ENCODE measurements around the gene DAPL1. TPM values are rescaled to one million over a fixed set of nuclear protein-coding genes. Genes with fewer than 3 reads are reported as not detected.

The DAPL1 gene
- total RNA-seq, 1 donor, result not detected

GRCh38 chr2:158783923-158784322 is 11.2 kb upstream of the DAPL1 start:
- DNase-seq (ENCODE audit: low read depth), result no peak
- TF ChIP-seq CTCF (IDR thresholded peaks at IDR 0.05; ENCODE audit: insufficient read depth, low read depth, low read length), result no peak
- H3K4me3 ChIP-seq (ENCODE audit: low read depth, low read length), result no peak overlapping the region

GRCh38 chr2:158786897-158787296 is 8.2 kb upstream of the DAPL1 start:
- no peak for DNase-seq (ENCODE audit: low read depth)
- no peak overlapping the region for H3K4me3 ChIP-seq (ENCODE audit: low read depth, low read length)
- TF ChIP-seq CTCF (IDR thresholded peaks at IDR 0.05; ENCODE audit: insufficient read depth, low read depth, low read length), result no peak

GRCh38 chr2:158788951-158789350 is 6.2 kb upstream of the DAPL1 start:
- no peak for TF ChIP-seq CTCF (IDR thresholded peaks at IDR 0.05; ENCODE audit: insufficient read depth, low read depth, low read length)
- H3K4me3 ChIP-seq (ENCODE audit: low read depth, low read length), result no peak overlapping the region
- no peak for DNase-seq (ENCODE audit: low read depth)

GRCh38 chr2:158796652-158797051 is 1.5 kb downstream of the DAPL1 start:
- TF ChIP-seq CTCF (IDR thresholded peaks at IDR 0.05; ENCODE audit: insufficient read depth, low read depth, low read length), result no peak
- no peak for DNase-seq (ENCODE audit: low read depth)
- H3K4me3 ChIP-seq (ENCODE audit: low read depth, low read length), result no peak overlapping the region

GRCh38 chr2:158797963-158798700 is 3.0 kb downstream of the DAPL1 start:
- H3K4me3 ChIP-seq (ENCODE audit: low read depth, low read length), result no peak overlapping the region
- DNase-seq (ENCODE audit: low read depth), result no peak
- no peak for TF ChIP-seq CTCF (IDR thresholded peaks at IDR 0.05; ENCODE audit: insufficient read depth, low read depth, low read length)

GRCh38 chr2:158799181-158799580 is 4.1 kb downstream of the DAPL1 start:
- TF ChIP-seq CTCF (IDR thresholded peaks at IDR 0.05; ENCODE audit: insufficient read depth, low read depth, low read length), result no peak
- DNase-seq (ENCODE audit: low read depth), result no peak
- no peak overlapping the region for H3K4me3 ChIP-seq (ENCODE audit: low read depth, low read length)

- DNase-seq (ENCODE audit: low read depth), result no peak
- no peak overlapping the region for H3K4me3 ChIP-seq (ENCODE audit: low read depth, low read length)
- TF ChIP-seq CTCF (IDR thresholded peaks at IDR 0.05; ENCODE audit: insufficient read depth, low read depth, low read length), result no peak
These were observed 8.4 kb downstream of the DAPL1 start for GRCh38 chr2:158803506-158803905.
